Measurements from ENCODE around the gene SHC3.

- TF ChIP-seq EZH2 (IDR thresholded peaks at IDR 0.05; ENCODE audit: borderline replicate concordance, low read depth, low read length, severe bottlenecking) (no peak), CTCF (IDR thresholded peaks at IDR 0.05; ENCODE audit: borderline replicate concordance, extremely low read depth, low read length, poor library complexity, severe bottlenecking) (no peak)
These were observed 17.4 kb downstream of the SHC3 start for GRCh38 chr9:89161221-89161620.

All from DND-41 (cell line).